Adrenal gland (tissue), 12 donors: ENCODE results near the gene CAMTA1. TPM values are rescaled to one million over a fixed set of nuclear protein-coding genes. Genes with fewer than 3 reads are reported as not detected.
A peak's percentile ranks its signal among the peaks of the same experiment; 100 is the strongest.

Experiments used
- DNase-seq, 7 donors: peaks; one replicate each; pipeline ENCODE4 v3.0.0-alpha.2; 2019 to 2020
- H3K27ac ChIP-seq, 5 donors: fragments of 200-600 bp; sonication (generic) in 4 of 5; 1 replicate in 3 of 5; 2 replicates in 2 of 5; pipeline versions ENCODE4 v1.5.1 to v1.8.0; 2016 to 2020; ENCODE audit warnings: mild to moderate bottlenecking in 1 of 5
- H3K27me3 ChIP-seq: fragments of 200-600 bp; 2 replicates; pipeline ENCODE4 v1.8.0; 2021
- H3K36me3 ChIP-seq, 2 donors: fragments of 200-600 bp; replicated peaks in 1 of 2; 1 replicate in 1 of 2; 2 replicates in 1 of 2; pipeline versions ENCODE4 v1.5.1 to v1.8.0; 2018 to 2022
- H3K4me1 ChIP-seq, 2 donors: fragments of 200-600 bp; replicated peaks in 1 of 2; 1 replicate in 1 of 2; 2 replicates in 1 of 2; pipeline versions ENCODE4 v1.5.1 to v1.8.0; 2018 to 2021
- H3K4me3 ChIP-seq, 4 donors: fragments of 200-600 bp; sonication (generic) in 3 of 4; one replicate each; pipeline ENCODE4 v1.5.1; 2016 to 2018
- H3K9me3 ChIP-seq, 3 donors: fragments of 200-600 bp; sonication (generic) in 1 of 3; replicated peaks in 1 of 3; 1 replicate in 2 of 3; 2 replicates in 1 of 3; pipeline versions ENCODE4 v1.5.1 to v1.8.0; 2016 to 2021
- CTCF ChIP-seq, 6 experiments: fragments of 450-650 bp in 4 of 6; fragments of 200-600 bp in 2 of 6; sonication (generic) in 1 of 6; IDR thresholded peaks; 1 replicate in 5 of 6; 2 replicates in 1 of 6; pipeline versions ENCODE4 v1.5.1 to v1.8.0; 2016 to 2021; ENCODE audit warnings: antibody characterized with exemption in 6 of 6, mild to moderate bottlenecking in 2 of 6, moderate library complexity in 1 of 6
- POLR2A ChIP-seq, 2 donors: fragments of 450-650 bp; IDR thresholded peaks; one replicate each; pipeline ENCODE4 v1.6.1; 2017; ENCODE audit warnings: antibody characterized with exemption in 2 of 2, mild to moderate bottlenecking in 2 of 2, moderate library complexity in 1 of 2
- WGBS, 4 donors: extraction: QIAGEN DNeasy Blood & Tissue Kit in 2 of 4; methylation state at CpG; one replicate each; pipeline versions ENCODE4 v1.1.5 to v1.1.7; 2013 to 2017; 5-methylcytosine and 5-hydroxymethylcytosine counted together
- intact Hi-C, 2 donors: fragments of 100-400 bp; cut with DNase I; formaldehyde crosslinking; loops; one replicate each; pipeline versions ENCODE4 v1.14.1 to v1.15.0; 2022 to 2023
- polyA plus RNA-seq, 3 donors: library from polyadenylated mRNA; stranded (reverse); fragments of 200-250 nt in 2 of 3; fragments of 350-450 nt in 1 of 3; fragmentation: Illumina TruSeq in 1 of 3; extraction: RNeasy Lipid Tissue Mini Kit (QIAGEN cat#74804) in 1 of 3; gene quantifications; one replicate each; pipeline ENCODE4 v1.2.3, GENCODE V29; 2013 to 2014
- total RNA-seq, 9 donors: library from RNA; depleted of rRNA in 4 of 9; stranded (reverse); fragments of >200 nt in 4 of 9; fragments of 120-200 nt in 1 of 9; fragmentation: NEBNext Ultra II Directional in 1 of 9; extraction: Animal tissue kit (Norgen Biotek cat#: 25700) in 1 of 9; gene quantifications; one replicate each; pipeline versions ENCODE4 v1.1.0 to v1.2.4, GENCODE V29; 2013 to 2023
- donor health status: healthy with polysubstance abuse.
- donor health status: Bipolar disorder and iron deficiency.
- donor health status: DM: yes; HTN: yes; CAD: no.
- donor health status: DM: no; HTN: no; CAD: no.
- donor health status: DM: no; HTN: no; CAD: no.
- donor health status: DM: yes; HTN: yes; CAD: no.

The CAMTA1 gene
- total and polyA plus RNA-seq, 12 donors: 62.9 to 141 (median 96.9) TPM

- DNase-seq: no peak
- Histone ChIP-seq H3K27ac (no peak overlapping the region), H3K36me3 (no peaks in the 10 kb centered on the region), H3K4me1 (no peaks in the 10 kb centered on the region), H3K27me3 (no peaks in the 10 kb centered on the region), H3K9me3 (no peaks in the 10 kb centered on the region), H3K4me3 (no peak overlapping the region)
- 81 to 97% (median 95%) methylated on average over 2 of the region's 2 CpGs for WGBS, 4 donors
- intact Hi-C loops: no loop called here
- TF ChIP-seq CTCF (IDR thresholded peaks at IDR 0.05) (no peak), POLR2A (IDR thresholded peaks at IDR 0.05) (no peak)
Measured at GRCh38 chr1:7289694-7290093, 504.4 kb downstream of the CAMTA1 start.

- intact Hi-C loops: no loop called here
- Histone ChIP-seq H3K36me3 (no peaks in the 10 kb centered on the region), H3K27ac (no peak overlapping the region), H3K4me1 (no peaks in the 10 kb centered on the region), H3K27me3 (no peaks in the 10 kb centered on the region), H3K9me3 (no peaks in the 10 kb centered on the region), H3K4me3 (no peak overlapping the region)
- DNase-seq: peak in 2 of 7 donors; percentile 13 to 48
- TF ChIP-seq CTCF (IDR thresholded peaks at IDR 0.05) (no peak), POLR2A (IDR thresholded peaks at IDR 0.05) (no peak)
- WGBS, 4 donors: 72 to 86% (median 82%) methylated on average over 11 to 14 of the region's 14 CpGs
Measured at GRCh38 chr1:7290971-7291970, 506.0 kb downstream of the CAMTA1 start.

- intact Hi-C loops: no loop called here
- no peaks in the 10 kb centered on the region for H3K9me3 ChIP-seq
- H3K36me3 ChIP-seq: no peaks in the 10 kb centered on the region
- no peak for TF ChIP-seq POLR2A (IDR thresholded peaks at IDR 0.05)
- no peak for TF ChIP-seq CTCF (IDR thresholded peaks at IDR 0.05)
- no peak for DNase-seq
- H3K4me3 ChIP-seq: no peak overlapping the region
- no peaks in the 10 kb centered on the region for H3K4me1 ChIP-seq
- no peaks in the 10 kb centered on the region for H3K27me3 ChIP-seq
- 71 to 82% (median 77%) methylated on average over 10 of the region's 10 CpGs for WGBS, 4 donors
- no peak overlapping the region for H3K27ac ChIP-seq
Measured at GRCh38 chr1:7292036-7292681, 506.9 kb downstream of the CAMTA1 start.

GRCh38 chr1:7292714-7293419, 507.6 kb downstream of the CAMTA1 start:
- H3K27ac ChIP-seq: no peak overlapping the region
- peak in 1 of 7 donors; percentile 52 for DNase-seq
- no peaks in the 10 kb centered on the region for H3K36me3 ChIP-seq
- no peaks in the 10 kb centered on the region for H3K9me3 ChIP-seq
- H3K4me1 ChIP-seq: no peaks in the 10 kb centered on the region
- 79 to 83% (median 81%) methylated on average over 11 to 17 of the region's 17 CpGs for WGBS, 4 donors
- H3K4me3 ChIP-seq: no peak overlapping the region
- TF ChIP-seq POLR2A (IDR thresholded peaks at IDR 0.05) (no peak), CTCF (IDR thresholded peaks at IDR 0.05) (no peak)
- intact Hi-C loops: no loop called here
- H3K27me3 ChIP-seq: no peaks in the 10 kb centered on the region
